ENCODE results near the gene LTK.

DNA sequence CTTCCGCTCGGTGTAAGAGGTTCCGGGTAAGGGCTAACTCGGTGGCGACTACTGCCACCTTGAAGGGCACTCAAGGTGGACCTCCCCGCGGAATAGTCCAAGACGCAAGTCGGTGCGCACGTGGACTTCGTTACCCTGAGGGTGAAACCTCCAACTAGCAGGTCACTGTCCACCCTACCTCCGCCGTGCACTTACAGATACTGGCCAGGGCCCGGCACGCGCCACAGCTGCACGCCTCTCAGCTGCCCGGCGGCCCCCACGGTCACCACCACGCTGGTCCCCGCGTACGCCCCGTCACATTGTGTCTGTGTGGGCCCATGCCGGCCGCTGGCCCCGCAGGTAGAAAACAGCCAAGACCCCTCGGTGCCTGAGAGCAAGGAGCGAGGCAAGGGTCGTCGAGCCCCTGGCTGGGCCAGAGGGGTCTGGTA is 1.1 kb downstream of the LTK start:
- TF ChIP-seq, protein P1, sequence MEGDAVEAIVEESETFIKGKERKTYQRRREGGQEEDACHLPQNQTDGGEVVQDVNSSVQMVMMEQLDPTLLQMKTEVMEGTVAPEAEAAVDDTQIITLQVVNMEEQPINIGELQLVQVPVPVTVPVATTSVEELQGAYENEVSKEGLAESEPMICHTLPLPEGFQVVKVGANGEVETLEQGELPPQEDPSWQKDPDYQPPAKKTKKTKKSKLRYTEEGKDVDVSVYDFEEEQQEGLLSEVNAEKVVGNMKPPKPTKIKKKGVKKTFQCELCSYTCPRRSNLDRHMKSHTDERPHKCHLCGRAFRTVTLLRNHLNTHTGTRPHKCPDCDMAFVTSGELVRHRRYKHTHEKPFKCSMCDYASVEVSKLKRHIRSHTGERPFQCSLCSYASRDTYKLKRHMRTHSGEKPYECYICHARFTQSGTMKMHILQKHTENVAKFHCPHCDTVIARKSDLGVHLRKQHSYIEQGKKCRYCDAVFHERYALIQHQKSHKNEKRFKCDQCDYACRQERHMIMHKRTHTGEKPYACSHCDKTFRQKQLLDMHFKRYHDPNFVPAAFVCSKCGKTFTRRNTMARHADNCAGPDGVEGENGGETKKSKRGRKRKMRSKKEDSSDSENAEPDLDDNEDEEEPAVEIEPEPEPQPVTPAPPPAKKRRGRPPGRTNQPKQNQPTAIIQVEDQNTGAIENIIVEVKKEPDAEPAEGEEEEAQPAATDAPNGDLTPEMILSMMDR (IDR thresholded peaks at IDR 0.05; ENCODE audit: low read length), result no peak
- no peak for TF ChIP-seq EZH2 (IDR thresholded peaks at IDR 0.05; ENCODE audit: borderline replicate concordance, low read length)
